DOHH2 (cell line): ENCODE data around the gene COL13A1.

ENCODE experiments used
- H3F3A ChIP-seq: fragments of 200-600 bp; sonication (generic), shearing (Covaris generic); 2 replicates; pipeline ENCODE4 v1.6.0; 2016; ENCODE audit warnings: antibody characterized with exemption, mild to moderate bottlenecking; ENCODE audit not compliant: control insufficient read depth, insufficient read depth
- H3K27ac ChIP-seq: fragments of 200-600 bp; sonication (generic); 2 replicates; pipeline ENCODE4 v1.5.1; 2014; ENCODE audit warnings: low read depth, mild to moderate bottlenecking, low read length, moderate library complexity
- H3K27me3 ChIP-seq: fragments of 200-600 bp; sonication (generic); 2 replicates; pipeline ENCODE4 v1.6.1; 2014; ENCODE audit warnings: mild to moderate bottlenecking, low read length, mixed read lengths; ENCODE audit not compliant: control insufficient read depth
- H3K36me3 ChIP-seq: fragments of 200-600 bp; sonication (generic); 2 replicates; pipeline ENCODE4 v1.6.1; 2014; ENCODE audit warnings: mild to moderate bottlenecking, low read length, moderate library complexity, mixed read lengths; ENCODE audit not compliant: control insufficient read depth
- H3K4me1 ChIP-seq: fragments of 200-600 bp; sonication (generic); 2 replicates; pipeline ENCODE4 v1.6.1; 2014; ENCODE audit warnings: mild to moderate bottlenecking, low read length, mixed read lengths; ENCODE audit not compliant: control insufficient read depth
- H3K4me2 ChIP-seq: fragments of 200-600 bp; sonication (generic); 2 replicates; pipeline ENCODE4 v1.6.0; 2014; ENCODE audit warnings: mild to moderate bottlenecking, low read length, moderate library complexity
- H3K4me3 ChIP-seq: fragments of 200-600 bp; sonication (generic); 2 replicates; pipeline ENCODE4 v1.5.1; 2014; ENCODE audit warnings: mild to moderate bottlenecking, low read length, mixed read lengths
- H3K79me2 ChIP-seq: fragments of 200-600 bp; sonication (generic); 2 replicates; pipeline ENCODE4 v1.6.1; 2014; ENCODE audit warnings: mild to moderate bottlenecking, low read length, mixed read lengths; ENCODE audit not compliant: control insufficient read depth
- H3K9me2 ChIP-seq: fragments of 200-600 bp; sonication (generic); replicated peaks from 2 replicates; pipeline ENCODE4 v1.6.1; 2014; ENCODE audit warnings: mild to moderate bottlenecking, low read length, mixed read lengths; ENCODE audit not compliant: control insufficient read depth
- H3K9me3 ChIP-seq: fragments of 200-600 bp; sonication (generic); 2 replicates; pipeline ENCODE4 v1.6.1; 2014; ENCODE audit warnings: antibody characterized with exemption, low read length, mixed read lengths; ENCODE audit not compliant: control insufficient read depth, insufficient read depth
- H4K20me1 ChIP-seq: fragments of 200-600 bp; sonication (generic); 2 replicates; pipeline ENCODE4 v1.6.0; 2014; ENCODE audit warnings: low read depth, mild to moderate bottlenecking, antibody characterized with exemption, low read length, moderate library complexity; ENCODE audit not compliant: control insufficient read depth, insufficient read depth
- CTCF ChIP-seq: fragments of 200-600 bp; sonication (generic); IDR thresholded peaks from one replicate; pipeline ENCODE4 v1.5.1; 2014; ENCODE audit warnings: antibody characterized with exemption, mild to moderate bottlenecking, low read depth, low read length; ENCODE audit not compliant: poor library complexity, severe bottlenecking
- EZH2phosphoT487 ChIP-seq: fragments of 200-600 bp; sonication (generic); IDR thresholded peaks from 2 replicates; pipeline ENCODE4 v1.6.1; 2017; ENCODE audit warnings: borderline replicate concordance, mild to moderate bottlenecking, antibody characterized with exemption, low read length, moderate library complexity, mixed read lengths

COL13A1 gene

GRCh38 chr10:69780077-69780476, 21.6 kb upstream of the COL13A1 start:
- Histone ChIP-seq H3K9me2 (no peaks in the 10 kb centered on the region), H4K20me1 (no peaks in the 10 kb centered on the region), H3K27ac (no peak overlapping the region), H3K27me3 (no peaks in the 10 kb centered on the region), H3K4me2 (no peak overlapping the region), H3K4me1 (no peaks in the 10 kb centered on the region), H3K36me3 (no peaks in the 10 kb centered on the region), H3K79me2 (no peaks in the 10 kb centered on the region), H3K4me3 (no peak overlapping the region), H3F3A (no peaks in the 10 kb centered on the region), H3K9me3 (no peaks in the 10 kb centered on the region)
- no peak for TF ChIP-seq CTCF
- TF ChIP-seq EZH2phosphoT487 = no peak

- Histone ChIP-seq H3K9me2 (no peaks in the 10 kb centered on the region), H3F3A (no peaks in the 10 kb centered on the region), H3K9me3 (no peaks in the 10 kb centered on the region), H3K4me1 (no peaks in the 10 kb centered on the region), H3K79me2 (no peaks in the 10 kb centered on the region), H4K20me1 (no peaks in the 10 kb centered on the region), H3K4me2 (no peak overlapping the region), H3K36me3 (no peaks in the 10 kb centered on the region), H3K27ac (no peak overlapping the region), H3K4me3 (no peak overlapping the region), H3K27me3 (no peaks in the 10 kb centered on the region; the same call in 1 of the 2 replicates)
- TF ChIP-seq CTCF = no peak
- no peak for TF ChIP-seq EZH2phosphoT487
These were observed 20.1 kb upstream of the COL13A1 start for GRCh38 chr10:69781576-69781975.

GRCh38 chr10:69783515-69783914, 18.2 kb upstream of the COL13A1 start:
- TF ChIP-seq EZH2phosphoT487 (no peak), CTCF (no peak)
- no peaks in the 10 kb centered on the region for H3F3A ChIP-seq
- no peaks in the 10 kb centered on the region for H3K79me2 ChIP-seq
- H3K4me3 ChIP-seq = no peak overlapping the region
- no peak overlapping the region for H3K4me2 ChIP-seq
- no peaks in the 10 kb centered on the region for H3K9me3 ChIP-seq
- H3K27me3 ChIP-seq = no peaks in the 10 kb centered on the region; the same call in 1 of the 2 replicates
- H3K27ac ChIP-seq = no peak overlapping the region
- no peaks in the 10 kb centered on the region for H3K9me2 ChIP-seq
- H4K20me1 ChIP-seq = no peaks in the 10 kb centered on the region
- H3K4me1 ChIP-seq = no peaks in the 10 kb centered on the region
- no peaks in the 10 kb centered on the region for H3K36me3 ChIP-seq
